ENCODE data around the gene PPME1. TPM values are rescaled to one million over a fixed set of nuclear protein-coding genes. Genes with fewer than 3 reads are reported as not detected.

The PPME1 gene
- total RNA-seq, 1 experiment from 2014 or later: 39.4 TPM

- no peak overlapping the region for H3K4me2 ChIP-seq (ENCODE audit: insufficient read depth, insufficient read length, low read length)
- Mint-ChIP-seq H3K36me3 (ENCODE audit: insufficient read depth in 1 of 3, low read depth in 3 of 3) (peaks cover under 1 to 22% (median 3%) of the 10 kb centered on the region in 3 experiments; a peak in 5 of 7 replicates), H3K9me3 (no peaks in the 10 kb centered on the region), H3K27ac (no peak overlapping the region), H3K4me3 (no peak overlapping the region), H3K4me1 (no peaks in the 10 kb centered on the region), H3K27me3 (ENCODE audit: low read depth) (no peaks in the 10 kb centered on the region)
- H3K27me3 ChIP-seq (ENCODE audit: insufficient read depth, low read length): no peaks in the 10 kb centered on the region
- no peaks in the 10 kb centered on the region for H3K9me3 ChIP-seq (ENCODE audit: control insufficient read depth, low read depth, low read length)
- no peak overlapping the region for H3K18ac ChIP-seq (ENCODE audit: insufficient read length, low read depth, low read length)
- no peaks in the 10 kb centered on the region for H3K4me1 ChIP-seq (ENCODE audit: insufficient read depth, low read length)
- no peaks in the 10 kb centered on the region for H4K20me1 ChIP-seq (ENCODE audit: control insufficient read depth, insufficient read depth, insufficient read length)
- H3K4ac ChIP-seq (ENCODE audit: low read depth, low read length): no peak overlapping the region
- H2AFZ ChIP-seq (ENCODE audit: low read length): no peak overlapping the region
- no peak overlapping the region for H2BK120ac ChIP-seq (ENCODE audit: low read depth, low read length, poor library complexity, severe bottlenecking)
- no peak for TF ChIP-seq CTCF (conservative IDR thresholded peaks at IDR 0.05)
- no peak overlapping the region for H3K14ac ChIP-seq (ENCODE audit: insufficient read depth, low read length)
- no peak overlapping the region for H3K27ac ChIP-seq (ENCODE audit: insufficient read length, low read depth, low read length)
- H4K8ac ChIP-seq (replicated peaks; ENCODE audit: insufficient read length, low read depth, low read length): no peak overlapping the region
- no peak overlapping the region for H2BK12ac ChIP-seq (ENCODE audit: insufficient read length, low read depth, low read length)
- no peak overlapping the region for H3T11ph ChIP-seq (ENCODE audit: low read length)
- H3K9ac ChIP-seq (ENCODE audit: extremely low read depth, insufficient read length, low read length): no peak overlapping the region
- no peak overlapping the region for H3K23ac ChIP-seq (ENCODE audit: insufficient read length, low read depth, low read length)
- no peak overlapping the region for H2BK5ac ChIP-seq (ENCODE audit: insufficient read length, low read length)
- 0 out of 2 replicates have a peak, but pooled peaks cover 1% of the 10 kb centered on the region for H3K79me2 ChIP-seq (ENCODE audit: insufficient read depth, low read length)
- no peak overlapping the region for H4K91ac ChIP-seq (ENCODE audit: insufficient read length, low read depth, low read length)
- H2AK5ac ChIP-seq (ENCODE audit: insufficient read length, low read length): no peak overlapping the region
- H2BK15ac ChIP-seq (ENCODE audit: low read depth, low read length): no peak overlapping the region
- H3K56ac ChIP-seq (ENCODE audit: insufficient read length, low read depth, low read length): no peak overlapping the region
- no peaks in the 10 kb centered on the region for H3K23me2 ChIP-seq (ENCODE audit: insufficient read length, low read depth, low read length, poor library complexity, severe bottlenecking)
- DNase-seq: no peak
- no peak overlapping the region for H2BK20ac ChIP-seq (ENCODE audit: low read depth, low read length, poor library complexity, severe bottlenecking)
- H4K5ac ChIP-seq (ENCODE audit: insufficient read length, low read depth, low read length): no peak overlapping the region
- no peaks in the 10 kb centered on the region for H3K79me1 ChIP-seq (ENCODE audit: insufficient read depth, low read depth, low read length, poor library complexity, severe bottlenecking)
These were observed 11.4 kb upstream of the PPME1 start for GRCh38 chr11:74159642-74160041.
